Neuronal stem cell (in vitro differentiated cells): ENCODE measurements around the gene LTBP4.

ENCODE experiments used
- DNase-seq: peaks from one replicate; pipeline ENCODE4 v3.0.0-alpha.2; 2013; ENCODE audit warnings: low spot score
- H2AFZ ChIP-seq: one replicate; pipeline ENCODE4 v1.6.1; 2013; ENCODE audit warnings: mild to moderate bottlenecking, low read length, inconsistent platforms
- H2AK5ac ChIP-seq: 2 replicates; pipeline ENCODE4 v1.6.1; 2013; ENCODE audit warnings: low read depth, mild to moderate bottlenecking, inconsistent platforms, low read length, moderate library complexity, mixed read lengths
- H2BK120ac ChIP-seq: 2 replicates; pipeline ENCODE4 v1.6.1; 2013; ENCODE audit warnings: low read depth, mild to moderate bottlenecking, inconsistent platforms, low read length, moderate library complexity, mixed read lengths
- H2BK12ac ChIP-seq: one replicate; pipeline ENCODE4 v1.6.1; 2013; ENCODE audit warnings: low read length, inconsistent platforms
- H2BK15ac ChIP-seq: 2 replicates; pipeline ENCODE4 v1.6.1; 2013; ENCODE audit warnings: mild to moderate bottlenecking, low read length, inconsistent platforms, mixed read lengths
- H2BK5ac ChIP-seq: one replicate; pipeline ENCODE4 v1.6.1; 2013; ENCODE audit warnings: inconsistent platforms, mild to moderate bottlenecking, low read length, moderate library complexity
- H3K14ac ChIP-seq: one replicate; pipeline ENCODE4 v1.6.1; 2013; ENCODE audit warnings: low read length, inconsistent platforms
- H3K18ac ChIP-seq: 2 replicates; pipeline ENCODE4 v1.6.1; 2013; ENCODE audit warnings: low read length, inconsistent platforms
- H3K23ac ChIP-seq: 2 replicates; pipeline ENCODE4 v1.6.1; 2013; ENCODE audit warnings: low read depth, mild to moderate bottlenecking, mixed read lengths, low read length, inconsistent platforms; ENCODE audit not compliant: poor library complexity
- H3K27ac ChIP-seq: replicated peaks from 3 replicates; pipeline ENCODE4 v1.5.1; 2013; ENCODE audit warnings: low read length, inconsistent platforms
- H3K27me3 ChIP-seq, 3 experiments: 2 replicates each; pipeline ENCODE4 v1.6.1; 2013; ENCODE audit warnings: low read length in 3 of 3, mild to moderate bottlenecking in 2 of 3, inconsistent platforms in 1 of 3, low read depth in 1 of 3, mixed read lengths in 1 of 3, moderate library complexity in 1 of 3; ENCODE audit not compliant: control insufficient read depth in 3 of 3, insufficient read depth in 3 of 3
- H3K36me3 ChIP-seq, 2 donors: replicated peaks in 1 of 2; 2 replicates each; pipeline ENCODE4 v1.6.1; 2013; ENCODE audit warnings: low read length in 2 of 2; ENCODE audit not compliant: control insufficient read depth in 2 of 2, insufficient read depth in 2 of 2
- H3K4ac ChIP-seq: 2 replicates; pipeline ENCODE4 v1.6.1; 2013; ENCODE audit warnings: inconsistent platforms, mild to moderate bottlenecking, low read length, moderate library complexity
- H3K4me1 ChIP-seq, 2 donors: 1 replicate in 1 of 2; 2 replicates in 1 of 2; pipeline ENCODE4 v1.6.1; 2013; ENCODE audit warnings: low read length in 2 of 2, low read depth in 1 of 2; ENCODE audit not compliant: control insufficient read depth in 2 of 2, insufficient read depth in 1 of 2
- H3K4me2 ChIP-seq: one replicate; pipeline ENCODE4 v1.6.1; 2013; ENCODE audit warnings: mild to moderate bottlenecking, low read length, inconsistent platforms; ENCODE audit not compliant: insufficient read depth, poor library complexity, severe bottlenecking
- H3K4me3 ChIP-seq, 2 donors: 2 replicates each; pipeline ENCODE4 v1.5.1; 2013; ENCODE audit warnings: low read length in 2 of 2, mild to moderate bottlenecking in 2 of 2, inconsistent platforms in 1 of 2, moderate library complexity in 1 of 2
- H3K79me1 ChIP-seq: one replicate; pipeline ENCODE4 v1.6.1; 2013; ENCODE audit warnings: low read depth, mild to moderate bottlenecking, inconsistent platforms, low read length, moderate library complexity
- H3K9ac ChIP-seq: one replicate; pipeline ENCODE4 v1.6.1; 2013; ENCODE audit warnings: mild to moderate bottlenecking, low read depth, low read length, inconsistent platforms; ENCODE audit not compliant: poor library complexity
- H3K9me3 ChIP-seq, 2 donors: replicated peaks in 1 of 2; 2 replicates each; pipeline versions ENCODE3 to v1.6.1; 2013; ENCODE audit warnings: low read length in 2 of 2, mild to moderate bottlenecking in 2 of 2, inconsistent platforms in 1 of 2, low read depth in 1 of 2, mixed read lengths in 1 of 2, moderate library complexity in 1 of 2; ENCODE audit not compliant: control insufficient read depth in 2 of 2, insufficient read depth in 1 of 2
- H4K8ac ChIP-seq: one replicate; pipeline ENCODE4 v1.6.1; 2013; ENCODE audit warnings: low read depth, mild to moderate bottlenecking, inconsistent platforms, low read length, moderate library complexity
- H4K91ac ChIP-seq: one replicate; pipeline ENCODE4 v1.6.1; 2013; ENCODE audit warnings: low read length, low read depth, mild to moderate bottlenecking, inconsistent platforms; ENCODE audit not compliant: poor library complexity
- WGBS, 2 donors: extraction: QIAGEN DNeasy Blood & Tissue Kit; methylation state at CpG; one replicate each; pipeline ENCODE4 v1.1.7; 2013; ENCODE audit warnings: missing lambda C conversion rate in 2 of 2, mixed read lengths in 1 of 2; ENCODE audit not compliant: insufficient read length in 2 of 2, insufficient replicate concordance in 1 of 2; ENCODE audit errors: extremely low coverage in 2 of 2; 5-methylcytosine and 5-hydroxymethylcytosine counted together

The LTBP4 gene

DNA sequence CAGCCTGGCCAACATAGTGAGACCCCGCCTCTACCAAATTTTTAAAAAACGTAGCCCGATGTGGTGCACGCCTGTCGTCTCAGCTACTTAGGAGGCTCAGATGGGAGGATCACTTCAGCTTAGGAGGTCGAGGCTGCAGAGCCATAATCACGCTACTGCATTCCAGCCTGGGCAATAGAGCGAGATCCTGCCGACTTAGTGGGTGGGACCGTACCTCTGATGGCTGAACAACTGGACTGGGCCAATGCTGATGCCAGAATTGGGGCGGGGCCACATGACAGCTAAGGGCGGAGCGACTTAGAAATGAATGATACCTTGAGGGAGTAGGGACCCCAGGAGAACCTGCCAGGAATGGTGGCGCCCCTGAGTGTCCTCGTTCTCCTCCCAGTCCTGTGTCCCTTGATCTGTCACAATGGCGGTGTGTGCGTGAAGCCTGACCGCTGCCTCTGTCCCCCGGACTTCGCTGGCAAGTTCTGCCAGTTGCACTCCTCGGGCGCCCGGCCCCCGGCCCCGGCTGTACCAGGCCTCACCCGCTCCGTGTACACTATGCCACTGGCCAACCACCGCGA, 3.6 kb downstream of the LTBP4 start:
- Histone ChIP-seq H3K18ac (peak overlapping the region; percentile 90), H2BK15ac (peak overlapping the region; percentile 45), H3K9ac (no peak overlapping the region), H2AK5ac (peak overlapping the region; percentile 61), H2BK12ac (no peak overlapping the region), H2BK5ac (peak overlapping the region; percentile 71), H3K27ac (no peak overlapping the region), H3K36me3 (peaks cover 0 to 66% of the 10 kb centered on the region in 2 donors), H2AFZ (no peak overlapping the region), H3K79me1 (no peaks in the 10 kb centered on the region), H3K27me3 (peaks cover 0 to 75% (median 9%) of the 10 kb centered on the region in 3 experiments), H2BK120ac (no peak overlapping the region), H3K4ac (peak overlapping the region; percentile 19), H3K4me1 (peaks cover 1 to 31% of the 10 kb centered on the region in 2 donors), H4K8ac (no peak overlapping the region), H3K4me2 (peak overlapping the region; percentile 72), H3K23ac (peak overlapping the region; percentile 60), H3K4me3 (peak overlapping the region in 1 of 2 donors; percentile 59), H3K14ac (peak overlapping the region; percentile 65), H3K9me3 (no peaks in the 10 kb centered on the region), H4K91ac (no peak overlapping the region)
- WGBS, 2 donors: no CpG with 5 or more reads among the region's 29 CpGs
- DNase-seq: no peak

DNA sequence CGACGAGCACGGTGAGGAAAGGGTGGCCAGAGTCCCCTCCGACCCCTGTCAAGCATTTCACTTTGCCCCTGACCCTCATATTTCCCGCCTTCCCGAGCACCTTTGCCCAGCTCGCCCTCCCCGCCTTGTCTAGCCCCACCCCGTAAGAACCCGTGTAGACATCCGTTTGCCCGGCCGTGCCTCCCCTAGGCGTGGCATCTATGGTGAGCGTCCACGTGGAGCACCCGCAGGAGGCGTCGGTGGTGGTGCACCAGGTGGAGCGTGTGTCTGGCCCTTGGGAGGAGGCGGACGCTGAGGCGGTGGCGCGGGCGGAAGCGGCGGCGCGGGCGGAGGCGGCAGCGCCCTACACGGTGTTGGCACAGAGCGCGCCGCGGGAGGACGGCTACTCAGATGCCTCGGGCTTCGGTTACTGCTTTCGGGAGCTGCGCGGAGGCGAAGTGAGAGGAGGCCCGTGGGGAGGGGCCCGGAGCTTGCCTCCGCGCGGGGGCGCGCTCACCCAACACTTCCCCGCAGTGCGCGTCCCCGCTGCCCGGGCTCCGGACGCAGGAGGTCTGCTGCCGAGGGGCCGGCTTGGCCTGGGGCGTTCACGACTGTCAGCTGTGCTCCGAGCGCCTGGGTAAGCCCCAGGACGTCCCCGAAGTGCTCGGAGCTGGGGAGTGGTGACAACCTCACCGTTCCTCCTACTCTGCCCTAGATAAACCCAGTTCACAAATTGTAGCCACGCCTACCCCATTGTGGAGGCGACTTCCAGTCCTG, 4.2 kb downstream of the LTBP4 start:
- peak overlapping the region in 1 of 2 donors; percentile 59 for H3K4me3 ChIP-seq

DNA sequence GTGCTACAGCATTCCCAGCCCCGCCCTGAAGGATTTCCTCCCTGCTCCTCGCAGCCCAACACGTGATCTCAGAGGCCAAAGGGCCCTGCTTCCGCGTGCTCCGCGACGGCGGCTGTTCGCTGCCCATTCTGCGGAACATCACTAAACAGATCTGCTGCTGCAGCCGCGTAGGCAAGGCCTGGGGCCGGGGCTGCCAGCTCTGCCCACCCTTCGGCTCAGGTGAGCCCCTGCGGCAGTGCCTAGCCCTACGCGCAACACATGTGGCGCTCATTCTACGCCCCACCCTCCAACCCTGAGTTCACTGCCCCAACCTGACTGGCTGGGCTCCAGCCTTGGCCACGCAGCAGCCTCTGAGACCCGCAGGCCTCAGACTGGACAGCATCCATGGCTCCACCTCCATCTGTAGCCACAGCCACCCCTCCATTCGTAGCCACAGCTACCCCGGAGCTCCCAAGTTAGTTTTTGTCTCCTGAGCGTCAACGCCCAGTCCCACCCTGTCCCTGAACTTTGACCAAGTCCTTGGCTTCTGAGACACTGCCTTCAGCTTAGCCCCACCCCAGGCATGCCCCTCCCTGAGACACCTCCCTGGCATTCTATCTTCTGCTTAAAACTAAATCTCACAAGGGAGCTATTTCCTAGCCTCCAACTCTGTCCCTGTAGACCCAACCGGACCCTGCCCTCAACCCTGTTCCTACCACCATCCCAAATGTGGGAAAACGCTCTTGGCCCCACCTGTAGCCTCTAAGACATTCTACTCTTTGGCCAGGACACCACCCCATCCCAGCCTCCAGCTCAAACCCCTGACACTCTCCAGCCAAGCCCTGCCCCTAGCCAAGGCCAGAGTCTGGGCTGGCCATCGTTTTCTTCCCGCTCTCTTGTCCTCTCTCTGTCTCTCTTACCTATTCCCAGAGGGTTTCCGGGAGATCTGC, 6.4 kb downstream of the LTBP4 start:
- Histone ChIP-seq H3K27ac (no peak overlapping the region), H3K14ac (no peak overlapping the region), H2BK12ac (no peak overlapping the region), H2BK5ac (no peak overlapping the region), H3K4me2 (no peak overlapping the region), H3K23ac (peak overlapping the region; percentile 52), H4K8ac (no peak overlapping the region), H3K27me3 (peaks cover 0 to 77% (median 6%) of the 10 kb centered on the region in 3 experiments), H2AK5ac (peak overlapping the region; percentile 74), H3K4me3 (no peak overlapping the region), H3K79me1 (no peaks in the 10 kb centered on the region), H2AFZ (no peak overlapping the region), H3K18ac (peak overlapping the region; percentile 19), H2BK120ac (no peak overlapping the region), H3K36me3 (peaks cover 0 to 80% of the 10 kb centered on the region in 2 donors), H3K9ac (no peak overlapping the region), H3K9me3 (no peaks in the 10 kb centered on the region), H4K91ac (no peak overlapping the region), H3K4me1 (peaks cover 0 to 34% of the 10 kb centered on the region in 2 donors), H2BK15ac (no peak overlapping the region), H3K4ac (no peak overlapping the region)
- WGBS, 2 donors: no CpG with 5 or more reads among the region's 31 CpGs
- DNase-seq: no peak

More for the DNA sequence above, 4.2 kb downstream of the LTBP4 start:
- Histone ChIP-seq H3K9me3 (no peaks in the 10 kb centered on the region), H2BK15ac (peak overlapping the region; percentile 45), H3K27ac (no peak overlapping the region), H3K36me3 (peaks cover 0 to 67% of the 10 kb centered on the region in 2 donors), H3K4me2 (peak overlapping the region; percentile 72), H3K4ac (no peak overlapping the region), H3K23ac (peak overlapping the region; percentile 60), H2AK5ac (peak overlapping the region; percentile 61), H3K4me1 (peaks cover 0 to 35% of the 10 kb centered on the region in 2 donors), H3K14ac (peak overlapping the region; percentile 65), H3K18ac (peak overlapping the region; percentile 90), H2BK120ac (no peak overlapping the region), H3K79me1 (no peaks in the 10 kb centered on the region), H4K8ac (no peak overlapping the region), H2BK12ac (no peak overlapping the region), H4K91ac (no peak overlapping the region), H2BK5ac (peak overlapping the region; percentile 71), H3K27me3 (peaks cover 0 to 73% (median 9%) of the 10 kb centered on the region in 3 experiments), H3K9ac (peak overlapping the region; percentile 91), H2AFZ (no peak overlapping the region)
- DNase-seq: no peak
- WGBS, 2 donors: no CpG with 5 or more reads among the region's 71 CpGs
